T1000 (cell line): ENCODE data around the gene APBA2.
"Not testable (repeated sequence)": the region's sequence is repeated elsewhere in the genome, so short reads cannot be mapped to it uniquely, and the experiment has no call there.

Experiments used
- DNase-seq: peaks from one replicate; lab custom pipeline; 2025; ENCODE audit warnings: mixed read lengths; lab: John Stamatoyannopoulos, UW

APBA2 gene

DNA sequence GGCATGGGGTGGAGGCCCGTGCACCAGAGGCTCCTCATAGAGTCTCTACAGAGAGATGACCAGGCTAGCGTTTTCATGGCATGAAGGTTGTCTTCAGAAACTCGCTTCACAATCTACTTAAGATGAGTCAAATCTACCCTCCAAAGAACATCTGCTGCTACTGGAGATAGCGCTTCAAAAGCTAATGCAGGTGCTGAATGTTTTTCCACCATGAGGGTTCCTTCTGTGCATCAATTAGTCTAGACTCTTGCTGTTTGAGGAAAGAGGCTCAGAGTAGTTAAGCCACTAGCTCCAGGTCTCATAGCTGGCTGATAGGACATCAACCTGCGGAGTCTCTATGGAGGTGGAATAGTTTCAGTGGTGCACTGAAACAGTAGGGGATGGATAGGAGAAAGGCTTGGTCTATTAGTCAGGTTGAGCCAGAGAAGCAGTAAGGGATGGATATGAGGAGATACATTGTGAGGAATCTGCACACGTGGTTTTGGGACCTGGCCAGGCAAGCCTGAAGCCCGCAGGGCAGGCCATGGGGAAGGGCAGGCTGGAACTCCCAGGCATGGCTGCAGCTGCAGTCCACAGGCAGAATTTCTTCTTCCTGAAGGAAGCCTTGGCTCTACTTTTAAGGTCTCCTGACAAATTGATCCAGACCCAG lies 117.5 kb downstream of the APBA2 start:
- DNase-seq = no peak

DNA sequence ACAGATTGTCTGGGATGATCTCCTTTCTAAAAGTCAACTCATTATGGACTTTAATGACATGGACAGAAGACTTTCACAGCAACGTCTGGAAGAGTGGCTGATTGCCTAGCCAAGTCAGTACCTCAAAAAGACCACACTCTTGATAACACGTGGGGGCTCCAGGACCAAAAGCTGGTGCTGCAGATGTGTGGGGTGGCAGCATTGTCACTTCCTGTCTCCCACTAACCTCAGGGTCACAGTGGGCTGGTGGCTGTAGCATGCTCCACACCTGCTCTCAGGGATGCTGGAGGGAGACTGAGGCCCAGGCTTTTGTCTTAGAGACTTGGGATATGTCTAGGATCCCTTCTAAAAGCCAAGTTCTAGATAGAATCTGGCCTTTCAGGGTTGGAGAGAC lies 118.1 kb downstream of the APBA2 start:
- no peak for DNase-seq

DNA sequence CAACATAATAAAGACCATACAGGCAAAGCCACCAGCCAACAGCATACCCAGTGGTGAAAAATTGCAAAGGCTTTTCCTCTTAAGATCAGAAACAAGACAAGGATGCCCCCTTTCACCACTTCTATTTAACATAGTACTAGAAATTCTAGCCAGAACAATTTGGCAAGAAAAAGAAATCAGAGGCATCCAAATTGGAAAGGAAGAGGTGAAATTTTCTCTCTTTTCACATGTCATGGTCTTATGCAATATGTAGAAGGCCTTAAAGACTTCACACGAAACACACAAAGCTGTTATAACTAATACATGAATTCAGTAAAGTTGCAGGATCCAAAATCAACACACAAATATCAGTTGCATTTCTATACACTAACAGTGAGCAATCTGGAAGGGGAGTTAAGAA lies 120.2 kb downstream of the APBA2 start:
- no peak for DNase-seq

DNA sequence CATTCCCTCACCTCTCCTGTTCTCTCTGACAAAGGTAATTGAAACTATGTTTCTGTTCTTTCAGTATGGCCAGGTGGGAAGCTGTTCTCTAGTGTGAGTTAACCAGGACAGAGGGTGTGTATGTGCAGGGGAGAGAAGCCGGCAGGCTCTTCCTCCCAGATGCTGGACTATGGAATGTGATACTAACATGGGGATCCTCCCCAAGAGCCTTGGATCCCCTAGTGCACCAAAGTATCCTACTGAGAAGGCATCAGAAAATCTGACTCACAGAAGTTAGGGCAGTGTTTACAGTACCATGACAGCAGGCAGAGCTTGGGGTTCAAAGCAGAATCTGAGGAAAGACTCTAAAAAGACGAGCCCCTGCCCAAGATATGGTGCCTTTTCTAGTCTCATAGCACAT lies 123.1 kb downstream of the APBA2 start:
- no peak for DNase-seq

DNA sequence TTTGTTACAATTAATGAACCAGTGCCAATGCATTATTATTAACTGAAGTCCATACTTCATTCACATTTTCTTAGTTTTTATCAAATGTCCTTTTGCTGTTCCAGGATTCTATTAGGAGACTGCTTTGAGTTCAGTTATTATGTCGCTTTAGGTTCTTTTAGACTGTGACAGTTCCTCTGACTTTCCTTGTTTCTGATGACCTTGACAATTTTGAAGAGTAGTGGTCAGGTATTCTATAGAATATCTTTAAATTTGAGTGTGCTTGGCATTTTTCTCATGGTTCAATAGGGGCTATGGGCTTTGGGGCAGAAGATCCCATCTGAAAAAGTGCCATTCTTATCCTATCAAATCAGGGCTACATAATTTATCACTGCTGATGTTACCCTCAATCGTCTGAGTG lies 126.3 kb downstream of the APBA2 start:
- no peak for DNase-seq

DNA sequence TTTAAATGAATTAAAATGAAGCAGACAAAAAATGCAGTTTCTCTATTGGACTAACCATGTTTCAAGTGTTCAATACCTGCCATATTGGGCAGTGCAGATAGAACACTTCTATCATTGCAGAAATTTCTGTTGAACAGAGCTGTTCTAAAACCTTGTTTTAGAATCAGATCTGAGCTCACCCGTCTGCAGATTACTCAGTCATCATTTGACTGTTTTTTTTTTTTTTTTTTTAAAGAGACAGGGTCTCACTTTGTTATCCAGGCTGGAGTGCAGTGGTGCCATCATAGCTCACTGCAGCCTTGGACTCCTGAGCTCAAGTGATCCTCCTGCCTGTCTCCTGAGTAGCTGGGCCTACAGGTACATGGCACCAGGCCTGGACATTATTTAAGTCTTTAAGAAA lies 128.7 kb downstream of the APBA2 start:
- DNase-seq = no peak

DNA sequence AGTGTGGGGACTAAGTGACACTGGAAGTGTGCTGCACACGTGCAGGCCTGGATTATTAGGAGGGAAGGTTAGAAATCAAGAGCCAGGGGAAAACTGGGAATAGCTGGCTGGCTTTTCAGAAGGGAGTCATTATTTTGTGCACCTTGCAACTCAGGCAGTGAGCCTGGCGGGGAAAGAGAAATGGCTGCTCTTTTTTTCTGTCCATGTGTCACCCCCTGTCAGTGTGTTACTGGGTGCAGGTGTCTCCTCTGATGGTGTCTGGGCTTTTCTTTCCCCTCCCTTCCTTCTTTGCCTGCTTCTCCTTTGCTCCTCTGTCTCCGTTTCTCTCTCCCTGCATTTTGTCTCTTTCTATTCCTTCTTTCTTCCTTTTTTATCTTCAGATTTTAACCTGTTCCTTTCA lies 130.7 kb downstream of the APBA2 start:
- DNase-seq = no peak

DNA sequence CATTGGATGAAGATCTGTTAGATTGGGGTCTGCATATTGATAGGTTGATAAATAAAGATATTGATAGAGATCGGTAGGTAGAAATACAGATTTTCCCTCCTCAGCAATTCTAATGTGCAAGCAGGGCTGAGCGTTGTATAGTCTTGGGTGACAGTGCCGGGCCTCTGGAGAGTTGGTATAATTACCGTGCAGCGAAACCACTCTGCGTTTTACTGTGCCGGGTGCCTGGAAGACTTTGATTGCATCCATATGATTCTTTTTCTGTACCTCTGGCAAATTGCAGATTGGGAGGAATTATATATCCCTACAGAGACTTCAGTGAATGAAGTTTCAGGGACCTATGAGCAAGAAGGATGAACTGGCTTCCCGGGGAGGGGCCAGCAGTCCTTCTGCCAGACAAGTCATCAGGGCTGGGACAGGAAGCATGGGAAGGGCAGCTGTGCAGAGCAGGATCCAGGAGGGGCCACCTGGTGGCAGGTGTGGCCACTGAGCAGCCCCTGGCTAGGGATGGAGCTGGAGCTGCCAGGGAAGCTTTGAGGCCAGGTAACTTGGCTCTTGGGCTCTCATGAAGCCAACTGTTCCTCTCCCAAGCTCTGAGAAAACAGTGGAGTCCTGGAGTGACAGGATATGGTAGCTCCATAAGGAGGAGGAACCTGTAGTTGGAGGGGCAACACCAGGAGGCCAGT lies 132.5 kb downstream of the APBA2 start:
- no peak for DNase-seq

DNA sequence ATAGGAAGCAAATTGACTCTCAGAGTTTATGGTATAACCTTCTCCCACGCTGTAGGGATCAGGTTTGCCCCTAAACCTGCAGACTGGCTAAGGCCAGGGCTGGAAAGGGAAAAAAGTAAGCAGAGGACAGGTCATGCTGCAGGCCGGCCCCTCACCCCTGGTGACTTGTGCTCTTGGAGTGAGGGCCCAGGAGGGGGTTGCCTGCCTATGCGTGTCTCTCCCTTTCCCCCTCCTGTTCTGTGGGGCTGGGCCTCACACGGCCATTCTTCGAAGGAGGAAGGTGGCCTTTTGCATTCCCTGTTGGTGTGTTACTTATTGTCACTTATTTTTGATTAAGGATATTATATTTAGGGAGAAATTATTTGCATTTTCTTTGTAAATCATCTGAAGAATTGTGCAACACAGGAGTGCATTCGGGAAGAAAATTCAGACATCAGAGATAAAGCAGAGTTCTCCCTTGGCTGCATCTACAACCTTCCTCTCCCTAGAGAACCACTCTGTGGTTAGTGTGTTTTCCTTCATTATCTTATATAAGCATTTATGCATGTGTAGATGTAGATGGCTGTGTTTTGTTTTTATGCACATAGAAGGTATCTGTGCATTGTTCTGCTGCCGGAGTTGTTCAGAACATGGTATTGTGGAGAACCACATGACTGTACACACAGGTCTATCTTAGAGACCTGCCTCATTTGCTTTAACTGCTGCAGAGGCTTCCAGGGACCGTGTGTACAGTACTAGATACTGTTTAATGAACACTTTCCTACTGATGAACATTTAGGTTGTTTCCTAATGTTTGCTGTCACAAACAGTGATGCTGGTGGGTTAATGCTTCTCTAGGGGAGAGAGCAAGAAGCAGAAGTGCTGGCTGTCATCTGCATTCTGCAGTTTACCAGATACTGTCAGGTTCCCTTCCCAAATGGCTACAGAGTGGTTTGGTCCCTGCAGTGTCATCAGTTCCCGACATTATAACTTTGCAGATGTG lies 133.5 kb downstream of the APBA2 start:
- no peak for DNase-seq

DNA sequence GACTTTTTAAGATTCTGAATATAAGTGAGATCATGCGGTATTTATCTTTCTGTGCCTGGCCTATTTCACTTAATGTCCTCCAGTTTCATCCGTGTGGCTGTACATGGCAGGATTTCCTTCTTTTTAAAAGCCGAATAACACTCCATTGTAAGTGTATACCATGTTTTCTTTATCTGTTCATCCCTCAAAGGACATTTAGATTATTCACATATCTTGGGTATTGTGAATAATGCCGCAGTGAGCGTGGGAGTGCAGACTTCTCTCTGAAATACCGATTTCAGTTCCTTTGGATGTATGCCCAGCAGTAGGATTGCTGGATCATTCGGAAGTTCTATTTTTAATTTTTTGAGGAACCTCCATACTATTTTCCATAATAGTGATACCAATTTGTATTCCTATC lies 136.1 kb downstream of the APBA2 start:
- DNase-seq = no peak

DNA sequence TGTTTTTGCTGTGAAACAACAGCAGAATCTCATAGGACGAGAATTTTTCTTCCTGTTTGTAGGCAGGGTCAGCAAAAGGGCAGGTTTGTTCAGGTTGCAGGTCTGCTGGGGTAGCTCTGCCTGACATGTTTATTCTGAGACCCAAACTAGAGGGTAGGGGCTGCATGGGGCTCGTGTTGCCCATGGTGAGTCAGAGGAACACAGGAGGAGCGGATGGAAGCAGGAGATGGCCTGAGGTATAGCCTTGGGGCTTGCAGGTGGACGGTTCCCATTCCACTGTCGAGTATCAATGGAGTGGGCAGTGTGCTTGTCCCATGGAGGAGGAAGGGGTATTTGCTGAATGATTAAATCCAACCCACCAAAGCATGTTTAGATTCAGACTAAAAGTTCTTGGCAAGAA lies 138.9 kb downstream of the APBA2 start:
- DNase-seq = no peak

DNA sequence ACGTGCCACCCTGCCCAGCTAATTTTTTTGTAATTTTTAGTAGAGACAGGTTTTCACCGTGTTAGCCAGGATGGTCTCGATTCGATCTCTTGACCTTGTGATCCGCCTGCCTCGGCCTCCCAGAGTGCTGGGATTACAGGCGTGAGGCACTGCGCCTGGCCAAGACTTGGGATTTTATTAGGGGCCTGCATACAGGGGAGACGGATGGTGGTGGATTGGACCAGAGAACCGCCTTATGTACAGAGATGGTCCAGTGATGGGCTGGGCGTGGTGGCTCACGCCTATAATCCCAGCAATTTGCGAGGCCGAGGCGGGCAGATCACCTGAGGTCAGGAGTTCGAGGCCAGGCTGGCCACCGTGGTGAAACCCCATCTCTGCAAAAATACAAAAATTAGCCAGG lies 139.6 kb downstream of the APBA2 start:
- DNase-seq = not testable (repeated sequence)

DNA sequence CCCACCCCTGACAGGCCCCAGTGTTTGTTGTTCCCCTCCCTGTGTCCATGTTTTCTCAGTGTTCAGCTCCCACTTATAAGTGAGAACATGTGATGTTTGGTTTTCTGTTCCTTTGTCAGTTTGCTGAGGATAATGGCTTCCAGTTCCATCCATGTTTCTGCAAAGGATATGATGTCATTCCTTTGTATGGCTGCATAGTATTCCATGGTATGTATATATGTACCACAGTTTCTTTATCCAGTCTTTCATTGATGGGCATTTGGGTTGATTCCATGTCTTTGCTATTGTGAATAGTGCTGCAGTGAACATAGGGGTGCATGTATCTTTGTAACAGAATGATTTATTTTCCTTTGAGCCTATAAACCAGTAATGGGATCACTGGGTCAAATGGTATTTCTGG lies 142.4 kb downstream of the APBA2 start:
- DNase-seq = not testable (repeated sequence)

DNA sequence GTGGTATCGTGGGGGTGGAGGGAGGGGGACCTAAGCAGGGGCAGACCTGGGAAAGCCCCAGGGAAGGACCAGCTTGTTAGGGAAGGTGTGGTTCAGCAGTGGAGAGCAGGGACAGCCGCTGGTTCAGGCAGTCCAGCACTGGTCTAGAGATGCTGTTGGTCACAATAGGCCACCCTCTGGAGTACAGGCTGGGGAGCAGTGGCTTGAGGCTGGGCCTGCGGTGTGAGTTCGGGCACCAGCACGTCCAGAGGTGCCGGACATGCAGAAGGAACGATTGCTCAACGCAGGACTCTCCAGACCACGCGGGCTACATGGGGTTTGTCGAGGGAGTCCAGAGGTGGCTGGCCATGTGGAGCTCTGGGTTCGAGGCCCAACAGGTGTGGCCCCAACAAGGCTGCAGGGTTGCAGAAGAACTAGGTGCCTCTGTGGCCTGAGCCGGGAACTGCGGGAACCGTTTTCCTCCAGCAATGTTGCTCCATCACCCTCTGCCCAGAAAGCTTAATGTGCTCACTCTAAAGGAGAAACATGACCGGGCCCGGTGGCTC lies 143.9 kb downstream of the APBA2 start:
- DNase-seq = no peak

DNA sequence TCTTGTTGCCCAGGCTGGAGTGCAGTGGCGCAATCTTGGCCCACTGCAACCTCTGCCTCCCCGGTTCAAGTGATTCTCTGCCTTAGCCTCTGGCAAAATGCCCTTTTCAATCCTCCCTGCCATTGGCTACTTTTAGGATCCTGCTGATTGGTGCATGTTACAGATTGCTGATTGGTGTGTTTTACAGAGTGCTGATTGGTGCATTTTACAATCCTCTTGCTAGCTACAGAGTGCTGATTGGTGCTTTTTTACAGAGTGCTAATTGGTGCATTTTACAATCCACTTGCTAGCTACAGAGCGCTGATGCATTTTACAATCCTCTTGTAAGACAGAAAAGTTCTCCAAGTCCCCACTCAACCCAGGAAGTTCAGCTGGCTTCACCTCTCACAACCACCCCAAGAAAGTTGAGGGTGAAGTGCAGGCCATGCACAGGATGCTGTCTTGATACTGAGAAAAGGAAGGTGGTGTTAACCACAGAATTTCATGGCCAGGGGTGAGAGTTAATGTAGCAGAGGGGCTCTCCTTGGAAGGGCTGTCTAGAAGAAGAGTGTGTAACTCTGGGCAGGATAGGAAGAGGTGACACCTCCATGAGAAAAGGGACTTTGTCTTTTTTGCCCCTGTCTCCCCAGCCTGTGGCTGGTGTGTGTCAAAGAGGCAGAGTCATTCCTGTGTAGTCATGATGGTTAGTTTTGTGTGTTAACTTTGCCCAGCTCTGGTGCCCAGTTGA lies 145.9 kb downstream of the APBA2 start:
- no peak for DNase-seq

DNA sequence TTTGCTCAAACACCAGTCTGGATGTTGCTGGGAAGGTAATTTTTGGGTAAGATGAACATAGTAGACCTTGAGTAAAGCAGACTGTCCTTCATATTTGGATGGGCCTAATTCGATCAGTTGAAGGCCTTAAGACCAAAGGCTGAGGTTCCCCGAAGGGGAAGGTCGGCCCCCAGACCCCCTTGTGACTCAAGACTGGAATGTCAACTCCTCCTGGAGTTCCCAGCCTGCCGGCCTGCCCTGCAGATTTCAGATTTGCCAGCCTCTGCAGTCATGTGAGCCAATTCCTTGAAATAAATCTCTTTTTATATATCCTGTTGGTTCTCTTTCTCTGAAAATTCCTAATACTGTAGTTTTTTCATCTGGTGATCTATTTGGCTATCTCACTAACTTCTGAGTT lies 146.5 kb downstream of the APBA2 start:
- DNase-seq = no peak

DNA sequence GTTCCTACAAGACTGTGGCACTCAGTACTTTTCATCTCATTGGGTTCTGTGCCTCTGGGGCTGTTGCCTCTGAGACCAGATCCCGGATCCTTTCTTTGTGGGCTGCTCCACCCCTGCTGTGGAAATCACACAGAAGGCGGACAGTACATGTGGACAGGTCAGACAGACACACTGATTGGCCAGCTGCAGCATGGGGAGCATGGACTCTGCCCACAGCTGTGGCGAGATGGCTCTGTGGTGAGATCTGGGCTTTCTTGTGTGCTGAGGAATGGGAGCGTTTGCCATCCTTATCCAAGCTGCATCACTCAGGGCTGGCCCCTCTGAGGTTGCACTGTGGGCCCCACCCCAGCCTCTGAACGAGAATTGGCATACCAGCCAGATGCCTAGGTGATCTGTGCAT lies 147.0 kb downstream of the APBA2 start:
- DNase-seq = no peak

DNA sequence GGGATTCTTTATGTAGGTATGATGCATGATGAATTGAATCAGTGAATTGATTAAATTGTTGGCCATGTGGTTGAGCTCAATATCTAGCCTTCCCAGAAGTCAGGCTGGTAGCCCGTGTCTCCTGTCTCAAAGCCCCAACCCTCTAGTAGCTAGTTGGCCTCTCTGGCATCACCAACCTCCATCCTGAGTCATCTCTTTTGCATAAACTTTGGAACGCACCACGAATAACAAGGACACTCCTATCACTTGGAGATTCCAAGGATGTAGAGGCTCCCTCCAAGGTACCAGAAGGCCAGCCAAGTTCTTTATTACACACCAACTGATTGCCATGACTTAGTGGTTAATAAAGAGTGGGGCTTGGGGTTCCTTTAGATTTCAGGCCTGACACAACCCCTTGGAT lies 148.4 kb downstream of the APBA2 start:
- DNase-seq = no peak

DNA sequence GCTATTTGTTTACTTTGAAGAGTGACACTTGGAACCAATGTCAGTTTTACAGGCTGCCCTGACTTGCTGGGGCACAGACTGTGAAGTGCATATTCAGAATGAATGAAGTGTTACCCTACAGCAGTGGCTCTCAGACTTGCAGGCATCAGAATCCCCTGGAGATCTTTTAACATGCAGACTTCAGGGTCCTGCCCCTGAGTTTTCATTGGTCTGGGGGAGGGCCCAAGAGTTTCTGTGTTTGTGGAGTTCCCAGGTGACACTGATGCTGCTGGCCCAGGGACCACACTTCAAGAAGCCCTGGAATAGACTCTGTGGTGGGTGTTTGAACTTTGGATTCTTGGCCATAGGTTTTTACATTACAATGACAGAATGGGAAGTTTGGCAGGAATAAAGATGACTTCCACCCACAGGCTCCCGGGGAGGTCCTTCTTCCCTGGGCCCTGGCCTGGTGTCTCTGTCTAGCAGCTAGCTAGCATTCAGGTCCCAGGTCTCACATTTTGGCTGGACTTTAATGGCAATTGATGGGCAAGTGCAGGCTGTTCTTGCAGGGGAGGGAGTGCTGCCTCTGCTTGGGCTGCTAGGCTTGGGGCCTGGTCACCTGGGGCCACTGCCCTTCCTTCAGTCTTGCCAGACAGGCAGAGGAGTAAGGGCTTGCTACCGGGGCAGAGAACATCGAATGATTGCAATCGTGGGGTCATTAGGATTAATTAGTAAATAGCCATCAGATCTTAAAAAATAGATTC lies 149.0 kb downstream of the APBA2 start:
- no peak for DNase-seq

DNA sequence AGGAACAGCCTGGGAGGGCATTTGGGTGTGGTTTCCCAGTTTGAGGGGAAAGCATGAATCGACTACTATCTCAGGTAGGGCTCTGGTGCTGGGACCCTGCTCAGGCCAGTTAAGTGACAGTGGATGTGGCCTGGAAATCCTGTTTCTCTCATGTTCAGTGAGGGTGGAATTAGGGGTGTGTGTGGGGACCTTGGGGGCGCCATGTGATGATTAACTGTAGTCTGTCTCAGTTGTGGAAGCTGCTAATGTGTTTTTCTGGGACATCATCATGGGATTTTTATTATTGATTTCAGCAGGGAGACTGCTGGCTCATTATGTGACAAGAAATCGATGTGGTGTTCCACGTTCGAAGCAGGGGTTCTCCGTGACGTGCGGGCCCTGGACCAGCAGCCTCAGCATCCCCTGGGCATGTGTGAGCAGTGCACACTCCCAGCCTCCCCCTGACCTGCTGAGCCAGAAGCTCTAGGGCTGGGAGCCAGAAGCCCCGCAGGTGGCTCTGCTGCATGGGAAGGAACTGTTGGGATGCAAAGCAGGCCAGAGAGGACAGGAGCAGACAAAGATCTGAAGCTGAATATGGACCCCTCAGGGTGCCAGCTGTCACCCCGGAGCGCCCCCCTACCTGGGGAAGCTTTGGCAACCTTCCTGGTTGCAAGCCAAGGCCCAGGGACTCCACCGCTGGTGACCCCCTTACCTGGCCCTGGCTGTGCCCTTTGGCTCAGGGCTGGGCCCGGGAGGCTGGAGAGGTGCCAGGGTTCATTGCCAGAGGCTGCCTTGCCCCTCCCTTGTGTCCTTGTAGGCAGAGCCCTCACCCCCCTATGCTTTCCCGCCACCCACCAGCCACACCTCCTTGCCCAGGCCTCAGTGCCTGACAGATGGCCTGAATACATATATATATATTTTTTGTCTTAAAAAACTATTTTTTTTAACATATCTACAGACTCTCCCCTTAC lies 149.8 kb downstream of the APBA2 start:
- no peak for DNase-seq
